Anterior cingulate cortex (tissue), 58 donors: Measurements from ENCODE around the gene TMEM203.
"Not testable (repeated sequence)": the region's sequence is repeated elsewhere in the genome, so short reads cannot be mapped to it uniquely, and the experiment has no call there.

Experiments used
- DNase-seq, 58 donors: peaks; one replicate each; lab custom pipeline; 2025; lab: John Stamatoyannopoulos, UW

Gene TMEM203

GRCh38 chr9:137205126-137206069 is at the start of gene TMEM203, which contains the start of gene NDOR1:
TMEM203 (minus strand) TSS chr9:137205648; CDS start chr9:137205414, 234 bp downstream.
NDOR1 (plus strand) TSS chr9:137205700; CDS start chr9:137205778, 78 bp downstream.
- peak in 57 of 58 donors; percentile 63 to 97 (median 86) for DNase-seq

GRCh38 chr9:137254624-137255447 is 49.4 kb upstream of the TMEM203 start, which contains the start of gene NELFB:
NELFB (plus strand) TSS chr9:137255327.
- DNase-seq: peak; percentile 54 to 95 (median 89)

- peak in 1 of 58 donors; percentile 23 for DNase-seq
Measured at GRCh38 chr9:137253717-137254623, 48.5 kb upstream of the TMEM203 start.

- DNase-seq: no peak
Measured at GRCh38 chr9:137252555-137253506, 47.4 kb upstream of the TMEM203 start.

- DNase-seq: no peak
Measured at GRCh38 chr9:137251490-137252268, 46.2 kb upstream of the TMEM203 start.

- no peak for DNase-seq
Measured at GRCh38 chr9:137251194-137251461, 45.7 kb upstream of the TMEM203 start, which contains the start of gene STPG3. STPG3 (plus strand) TSS chr9:137251286; CDS start chr9:137251287, 1 bp downstream.

- DNase-seq: no peak
Measured at GRCh38 chr9:137250329-137251193, 45.1 kb upstream of the TMEM203 start.

- DNase-seq: no peak
Measured at GRCh38 chr9:137247916-137248175, 42.4 kb upstream of the TMEM203 start.

- DNase-seq: no peak
Measured at GRCh38 chr9:137247135-137247915, 41.9 kb upstream of the TMEM203 start.

GRCh38 chr9:137245450-137246421 is 40.3 kb upstream of the TMEM203 start:
- DNase-seq: no peak

GRCh38 chr9:137244486-137245449 is 39.3 kb upstream of the TMEM203 start:
- DNase-seq: no peak

- no peak for DNase-seq
Measured at GRCh38 chr9:137243626-137244485, 38.4 kb upstream of the TMEM203 start.

- DNase-seq: not testable (repeated sequence)
Measured at GRCh38 chr9:137243266-137243625, 37.8 kb upstream of the TMEM203 start.
